SK-N-SH (cell line): ENCODE data around the gene SNX9.

Experiments used
- CTCF ChIP-seq: fragments of 200-600 bp; sonication (generic); IDR thresholded peaks from 2 replicates; pipeline ENCODE4 v1.6.1; 2017; ENCODE audit warnings: antibody characterized with exemption, mild to moderate bottlenecking, moderate library complexity
- ELF1 ChIP-seq: IDR thresholded peaks from 2 replicates; pipeline ENCODE4 v1.4.0; 2012
- EP300 ChIP-seq, 2 experiments: IDR thresholded peaks; 2 replicates each; pipeline versions ENCODE4 v1.4.0 to v1.6.1; 2012; ENCODE audit warnings: borderline replicate concordance in 1 of 2, low read depth in 1 of 2, low read length in 1 of 2
- GABPA ChIP-seq: IDR thresholded peaks from 2 replicates; pipeline ENCODE4 v1.4.0; 2012; ENCODE audit warnings: low read depth, mild to moderate bottlenecking
- MAX ChIP-seq: IDR thresholded peaks from 2 replicates; pipeline ENCODE4 v1.4.0; 2012; ENCODE audit warnings: low read depth
- POLR2AphosphoS5 ChIP-seq: IDR thresholded peaks from 2 replicates; pipeline ENCODE4 v1.6.1; 2012; ENCODE audit warnings: low read depth, low read length
- TCF12 ChIP-seq: IDR thresholded peaks from 2 replicates; pipeline ENCODE4 v1.4.0; 2012
- USF2 ChIP-seq: fragments of 150-350 bp; IDR thresholded peaks from 2 replicates; pipeline ENCODE4 v1.6.1; 2017; ENCODE audit warnings: antibody characterized with exemption, low read length, low read depth, borderline replicate concordance

GRCh38 chr6:157798851-157799250, 24.2 kb upstream of the SNX9 start:
- no peak for TF ChIP-seq CTCF
- TF ChIP-seq GABPA = no peak
- TF ChIP-seq MAX = no peak
- no peak for TF ChIP-seq ELF1
- no peak for TF ChIP-seq USF2
- TF ChIP-seq POLR2AphosphoS5 = no peak
- TF ChIP-seq EP300 (IDR thresholded peaks at IDR 0.05; ENCODE audit: borderline replicate concordance in 1 of 2, low read depth in 1 of 2, low read length in 1 of 2) = no peak
- no peak for TF ChIP-seq TCF12
